HG03135 (cell line): ENCODE measurements around the gene COL8A2.
A peak's percentile ranks its signal among the peaks of the same experiment; 100 is the strongest.

Source experiments
- ATAC-seq: cut with Tn5 transposase; IDR thresholded peaks from one replicate; pipeline ENCODE4 v1.9.1; 2021; ENCODE audit warnings: mild to moderate bottlenecking, moderate library complexity; ENCODE audit not compliant: unreplicated experiment

The COL8A2 gene

DNA sequence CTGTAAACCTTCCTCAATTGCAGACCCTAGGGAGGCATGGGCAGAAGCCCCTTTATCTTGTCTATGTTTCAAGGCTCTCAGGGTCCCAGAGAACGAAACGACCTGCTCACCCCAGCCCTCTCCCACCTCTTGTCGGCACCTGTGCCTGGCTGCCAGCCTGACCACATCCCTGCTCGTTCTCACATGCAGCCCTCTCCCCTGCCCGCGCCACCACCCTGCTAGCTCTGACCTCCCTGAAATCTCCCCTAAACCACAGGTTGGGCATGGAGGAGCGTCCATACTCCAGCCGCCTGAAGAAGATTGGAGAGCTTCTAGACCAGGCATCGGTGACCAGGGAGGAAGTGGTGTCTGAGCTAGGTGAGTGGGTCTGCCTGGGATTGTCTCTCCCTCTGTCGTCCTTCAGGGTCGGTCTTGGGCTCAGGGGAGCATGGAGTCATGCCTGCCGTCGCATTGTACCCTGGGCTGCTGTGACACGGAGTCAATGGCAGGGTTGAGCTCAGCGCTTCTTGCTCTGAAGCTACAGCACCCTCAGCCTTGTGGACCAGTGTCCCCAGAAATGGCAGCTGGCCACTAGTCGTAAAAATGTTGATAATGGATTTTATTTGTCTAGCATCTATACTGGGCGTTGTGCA is 32.7 kb downstream of the COL8A2 start:
- no peak for ATAC-seq

DNA sequence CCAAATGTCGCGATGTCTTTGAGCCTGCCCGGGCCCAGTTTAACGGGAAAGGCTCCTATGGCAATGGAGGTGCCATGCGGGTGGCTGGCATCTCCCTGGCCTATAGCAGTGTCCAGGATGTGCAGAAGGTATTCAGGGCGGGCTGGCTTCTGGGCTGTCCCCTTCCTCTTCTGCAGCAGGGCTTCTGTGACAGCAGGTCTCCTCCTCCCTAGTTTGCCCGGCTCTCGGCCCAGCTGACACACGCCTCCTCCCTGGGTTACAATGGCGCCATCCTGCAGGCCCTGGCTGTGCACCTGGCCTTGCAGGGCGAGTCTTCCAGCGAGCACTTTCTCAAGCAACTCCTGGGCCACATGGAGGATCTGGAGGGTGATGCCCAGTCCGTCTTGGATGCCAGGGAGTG is 33.3 kb downstream of the COL8A2 start:
- no peak for ATAC-seq

DNA sequence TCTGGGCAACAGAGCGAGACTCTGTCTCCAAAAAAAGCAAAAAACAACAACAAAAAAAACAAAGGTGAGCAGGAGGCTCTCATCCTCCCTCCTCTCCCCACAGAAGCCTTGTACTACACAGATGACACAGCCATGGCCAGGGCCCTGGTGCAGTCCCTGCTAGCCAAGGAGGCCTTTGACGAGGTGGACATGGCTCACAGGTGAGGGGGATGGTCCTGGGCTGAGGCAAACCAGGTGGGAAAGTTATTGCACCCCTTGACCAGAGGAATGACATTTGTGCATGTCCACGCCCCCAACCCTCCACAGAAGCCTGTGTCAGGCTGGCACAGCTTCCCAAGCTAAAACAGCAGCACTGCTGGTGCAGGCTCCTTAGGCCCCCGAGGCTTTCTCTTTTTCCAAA is 33.9 kb downstream of the COL8A2 start:
- ATAC-seq = no peak

DNA sequence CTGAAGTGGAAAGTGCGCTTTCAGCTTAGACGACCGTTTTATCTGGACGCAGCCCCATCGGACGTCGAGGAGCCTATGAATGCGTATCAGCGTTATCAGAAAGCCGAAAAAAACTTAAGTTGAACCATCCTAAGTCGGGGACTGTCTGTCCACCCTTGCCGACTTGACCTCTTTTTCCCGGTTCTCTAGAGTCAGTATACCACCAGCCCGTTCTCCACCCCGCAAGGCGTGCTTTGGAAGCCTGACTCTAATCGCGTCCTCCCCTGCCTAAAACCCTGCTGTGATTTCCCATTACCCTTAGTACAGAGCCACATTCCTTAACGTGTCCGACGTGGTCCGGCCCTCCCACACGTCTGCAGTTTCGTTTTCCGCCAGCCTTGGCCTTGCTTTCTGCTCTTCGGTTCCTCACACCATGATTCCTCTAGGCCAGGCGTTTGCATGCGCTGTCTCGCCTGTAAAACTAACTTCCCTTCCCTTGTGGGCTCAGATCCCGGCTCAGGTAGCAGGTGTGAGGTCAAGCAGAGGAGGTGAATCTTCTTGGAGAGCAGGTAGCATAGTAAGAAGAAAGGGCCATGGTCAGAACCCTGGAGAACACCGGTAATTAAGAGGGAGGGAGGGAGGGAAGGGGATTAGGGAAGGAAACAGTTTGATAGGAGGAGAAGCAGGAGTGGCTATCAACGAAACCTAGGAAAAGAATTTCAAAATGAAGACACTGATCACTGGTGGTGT is 35.5 kb downstream of the COL8A2 start:
- ATAC-seq = peak; percentile 2

DNA sequence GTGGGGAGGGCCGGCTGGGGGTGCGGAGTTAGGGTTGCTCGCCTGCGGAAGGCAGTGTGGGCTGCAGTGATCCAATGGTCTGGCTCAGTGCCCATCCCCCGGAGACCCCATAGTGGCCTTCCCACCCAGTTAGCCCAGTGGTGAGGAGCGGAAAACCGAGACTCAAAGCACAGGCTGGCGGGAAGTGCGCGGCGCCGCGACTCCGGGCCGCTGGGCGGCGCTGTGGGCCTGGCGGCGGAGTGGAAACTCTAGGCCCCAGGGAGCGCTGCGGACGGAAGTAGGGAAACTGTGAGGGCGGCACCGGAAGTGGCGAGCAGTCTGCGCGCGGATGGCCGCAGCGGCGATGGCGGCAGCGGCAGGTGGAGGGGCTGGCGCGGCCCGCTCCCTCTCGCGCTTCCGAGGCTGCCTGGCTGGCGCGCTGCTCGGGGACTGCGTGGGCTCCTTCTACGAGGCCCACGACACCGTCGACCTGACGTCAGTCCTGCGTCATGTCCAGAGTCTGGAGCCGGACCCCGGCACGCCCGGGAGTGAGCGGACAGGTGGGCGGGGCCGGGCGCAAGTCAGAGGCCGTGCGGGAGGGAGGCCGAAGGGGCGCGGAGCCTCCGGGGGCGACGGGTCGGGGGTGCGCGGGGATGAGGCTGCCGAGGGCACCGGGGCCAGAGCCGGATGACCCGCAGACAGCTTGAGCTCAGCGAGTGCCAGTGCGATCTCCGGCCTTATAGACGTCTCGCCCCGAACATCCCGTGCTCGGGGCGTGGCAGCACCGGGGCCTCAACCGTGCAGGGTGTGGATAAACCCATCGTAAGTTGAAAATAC is 36.2 kb downstream of the COL8A2 start, which contains the start of gene ADPRS:
Gene ADPRS, plus strand, starts transcription at position 316 of the 816 bp plus-strand sequence. Its CDS starts 13 bp downstream, at position 329.
- peak; percentile 79 for ATAC-seq

DNA sequence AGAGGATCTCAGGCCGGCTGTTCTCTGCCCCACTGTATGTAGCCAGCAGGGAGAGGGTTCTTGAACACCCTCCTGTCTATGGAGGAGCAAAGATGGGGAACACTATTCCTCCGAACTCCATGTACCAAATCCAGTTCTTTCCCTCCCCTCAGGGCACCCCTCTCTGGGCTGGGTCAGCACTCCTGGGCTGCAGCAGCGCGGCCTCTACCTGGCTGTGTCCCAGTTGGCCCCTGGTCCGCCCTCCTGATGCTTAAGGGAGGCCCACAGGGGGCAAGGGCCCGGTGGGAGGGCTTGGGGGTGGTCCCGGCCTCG is 36.8 kb downstream of the COL8A2 start:
- no peak for ATAC-seq

DNA sequence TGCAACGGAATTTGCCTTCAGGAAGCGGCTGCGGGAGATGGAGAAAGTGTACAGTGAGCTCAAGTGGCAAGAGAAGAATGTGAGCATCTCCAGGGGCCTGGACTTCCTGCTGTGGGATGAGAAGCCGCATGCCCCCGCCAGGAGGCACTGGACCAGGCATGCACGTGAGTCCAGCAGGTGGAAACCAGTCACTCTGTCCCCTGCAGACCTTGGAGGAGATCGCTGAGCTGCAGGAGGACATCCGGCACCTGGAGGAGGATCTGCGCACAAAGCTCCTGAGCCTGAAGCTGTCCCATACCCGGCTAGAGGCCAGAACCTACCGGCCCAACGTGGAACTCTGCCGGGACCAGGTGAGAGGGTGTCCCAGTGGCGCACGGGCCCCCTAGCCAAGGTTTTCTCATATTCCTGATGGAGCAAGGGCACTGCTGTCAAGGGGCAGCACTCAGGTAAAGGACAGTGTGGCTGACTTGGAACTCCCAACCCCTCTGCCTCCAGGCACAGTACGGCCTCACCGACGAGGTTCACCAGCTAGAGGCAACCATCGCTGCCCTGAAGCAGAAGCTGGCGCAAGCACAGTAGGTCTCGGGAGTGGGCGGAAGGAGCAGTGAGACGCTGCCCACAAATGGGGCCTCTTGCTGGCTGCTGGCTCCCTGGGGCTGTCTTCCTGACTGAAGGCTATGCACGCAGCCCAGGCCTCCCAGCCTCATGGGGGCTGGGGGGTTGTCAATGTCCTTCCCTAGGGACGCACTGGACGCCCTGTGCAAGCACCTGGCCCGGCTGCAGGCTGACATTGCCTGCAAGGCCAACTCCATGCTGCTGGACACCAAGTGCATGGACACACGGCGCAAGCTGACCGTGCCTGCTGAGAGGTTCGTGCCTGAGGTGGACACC is 37.5 kb downstream of the COL8A2 start:
- ATAC-seq = no peak

DNA sequence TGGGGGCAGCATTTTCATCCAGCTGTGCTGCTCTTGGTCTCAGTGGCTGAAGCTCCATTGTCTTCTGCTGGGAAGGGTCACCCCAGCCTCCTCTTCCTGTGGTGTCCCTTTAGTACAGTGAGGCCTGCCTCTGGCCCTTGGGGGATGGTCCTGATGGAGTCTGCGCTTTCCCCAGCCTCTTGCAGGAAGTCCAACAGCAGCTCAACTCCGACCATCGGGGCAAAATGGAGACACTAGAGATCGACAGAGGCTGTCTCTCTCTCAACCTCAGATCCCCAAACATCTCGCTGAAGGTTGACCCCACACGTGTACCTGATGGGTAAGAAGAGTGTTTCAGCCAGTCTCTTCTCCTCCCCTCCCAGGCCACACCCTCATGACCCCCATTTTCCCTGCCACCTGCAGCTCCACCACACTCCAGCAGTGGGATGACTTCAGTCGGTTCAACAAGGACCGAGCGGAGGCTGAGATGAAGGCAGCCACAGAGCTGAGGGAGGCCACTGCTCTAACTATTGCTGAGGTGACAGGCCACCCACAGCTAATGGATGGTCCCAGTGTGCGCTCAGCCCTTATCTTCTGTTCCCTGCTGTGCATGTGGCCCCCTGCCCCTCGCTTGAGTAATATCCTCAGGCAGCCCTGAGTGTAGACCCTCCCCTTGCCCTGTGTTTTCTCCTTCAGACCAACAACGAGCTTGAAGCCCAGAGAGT is 38.3 kb downstream of the COL8A2 start:
- ATAC-seq = no peak

DNA sequence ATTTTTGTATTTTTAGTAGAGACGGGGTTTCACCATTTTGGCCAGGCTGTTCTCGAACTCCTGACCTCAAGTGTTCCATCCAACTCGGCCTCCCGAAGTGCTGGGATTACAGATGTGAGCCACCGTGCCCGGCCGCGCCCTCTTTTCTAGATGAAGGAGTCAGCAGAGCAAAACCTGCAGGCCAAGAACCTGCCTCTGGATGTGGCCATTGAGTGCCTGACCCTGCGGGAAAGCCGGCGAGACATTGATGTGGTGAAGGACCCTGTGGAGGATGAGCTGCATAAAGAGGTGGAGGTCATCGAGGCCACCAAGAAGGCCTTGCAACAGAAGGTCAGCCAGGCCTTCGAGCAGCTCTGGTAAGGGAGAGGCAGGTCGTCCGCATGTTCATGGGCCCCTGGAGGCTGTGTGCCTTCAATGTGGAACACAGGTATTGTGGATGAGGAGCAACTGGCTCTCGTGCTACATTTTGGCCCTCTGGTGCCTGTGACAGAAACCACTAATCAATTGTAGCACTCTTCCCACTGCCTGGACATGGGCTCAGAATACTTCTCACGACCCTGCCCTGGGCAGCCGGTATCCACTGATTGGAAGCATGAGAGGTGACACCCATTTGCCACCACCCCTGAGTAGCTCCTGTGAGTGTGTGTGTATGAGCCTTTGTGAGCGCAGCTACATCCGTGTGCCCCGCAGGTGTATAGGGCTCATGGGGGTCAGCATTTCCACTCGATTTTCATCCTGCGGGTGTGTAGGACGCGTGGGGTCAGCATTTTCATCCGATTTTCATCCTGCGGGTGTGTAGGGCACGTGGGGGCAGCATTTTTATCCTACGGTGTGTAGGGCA is 39.1 kb downstream of the COL8A2 start:
- ATAC-seq = no peak

DNA sequence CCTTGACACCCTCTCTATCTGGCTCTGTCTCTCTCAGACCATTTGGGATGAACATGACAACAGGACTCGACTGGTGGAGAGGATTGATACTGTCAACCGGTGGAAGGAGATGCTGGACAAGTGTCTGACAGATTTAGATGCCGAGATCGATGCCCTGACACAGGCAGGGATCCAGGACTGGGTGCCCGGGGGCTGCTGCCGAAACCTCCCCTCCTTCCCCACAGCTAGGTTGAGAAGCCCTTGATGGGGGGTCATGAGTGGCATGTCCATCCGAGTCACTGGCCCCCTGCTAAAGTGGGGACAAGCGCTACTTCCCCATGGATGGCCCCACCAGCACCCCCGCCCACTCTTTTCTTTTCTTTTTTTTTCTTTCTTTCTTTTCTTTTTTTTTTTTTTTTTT is 39.9 kb downstream of the COL8A2 start:
- ATAC-seq = no peak

DNA sequence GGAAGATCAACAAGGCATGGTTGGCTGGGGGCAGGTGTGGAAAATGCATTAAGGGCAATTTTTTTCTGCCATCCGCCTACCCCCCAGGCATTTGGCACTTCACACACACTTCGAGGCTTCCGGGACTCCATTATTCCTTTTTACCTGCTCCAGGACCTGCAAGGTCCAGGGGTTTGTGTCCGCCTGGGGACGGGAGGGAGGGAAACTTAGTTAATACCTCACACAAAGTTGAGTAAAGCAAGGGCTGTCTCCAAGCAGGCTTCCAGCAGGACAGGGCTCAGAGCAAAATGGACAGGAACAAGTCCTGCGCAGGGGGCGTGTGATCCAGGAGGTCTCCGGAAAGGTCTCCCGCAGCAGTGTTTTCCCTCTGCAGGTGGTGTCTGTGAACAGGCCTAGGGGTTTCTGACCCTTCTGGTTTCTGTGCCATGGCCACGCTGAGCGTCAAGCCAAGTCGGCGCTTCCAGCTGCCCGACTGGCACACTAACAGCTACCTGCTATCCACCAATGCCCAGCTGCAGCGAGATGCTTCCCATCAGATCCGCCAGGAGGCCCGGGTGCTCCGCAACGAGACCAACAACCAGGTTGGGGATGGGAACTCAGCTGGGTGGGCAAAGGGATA is 40.4 kb downstream of the COL8A2 start:
- no peak for ATAC-seq

DNA sequence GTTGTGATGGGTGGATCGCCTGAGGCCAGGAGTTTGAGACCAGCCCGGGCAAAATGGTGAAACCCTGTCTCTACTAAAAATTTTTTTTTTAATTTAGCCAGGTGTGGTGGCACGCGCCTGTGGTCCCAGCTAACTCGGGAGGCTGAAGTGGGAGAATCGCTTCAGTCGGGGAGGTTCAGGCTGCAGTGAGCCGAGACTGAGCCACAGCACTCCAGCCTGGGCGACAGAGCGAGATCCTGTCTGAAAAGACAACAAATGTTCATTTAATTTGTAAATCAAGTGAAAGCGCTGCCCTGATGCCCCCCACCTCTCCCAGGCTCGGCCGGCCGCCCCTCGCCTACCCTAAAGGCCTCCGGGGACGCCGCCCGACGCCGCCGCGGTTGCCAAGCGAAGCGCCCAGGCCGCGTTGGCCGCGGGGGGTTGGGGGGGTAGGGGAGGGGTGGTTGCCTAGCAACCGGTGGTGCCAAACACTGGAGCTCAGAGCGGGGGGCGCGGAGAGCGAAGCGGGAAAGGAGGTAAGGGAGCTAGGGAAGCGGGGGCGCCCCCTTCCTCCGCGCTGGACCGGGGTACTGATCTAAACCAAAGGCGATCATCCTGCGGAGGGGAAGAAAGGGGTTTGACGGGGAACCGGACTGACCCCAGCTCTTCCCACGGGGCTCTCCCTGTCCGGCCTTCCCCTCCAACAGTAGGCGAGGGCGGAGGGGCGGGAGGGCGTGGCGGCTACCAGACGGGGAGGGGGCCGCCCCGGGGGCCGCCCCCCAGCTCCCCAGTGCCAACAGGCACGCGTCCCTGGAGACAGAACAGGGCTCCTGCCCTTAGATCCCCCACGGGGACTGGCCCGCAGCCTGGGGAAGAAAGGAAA is 41.2 kb downstream of the COL8A2 start, which contains the start of gene TEKT2:
Gene TEKT2, plus strand, starts transcription at position 460 of the 862 bp plus-strand sequence. CDS start 828 bp downstream, outside the sequence.
- ATAC-seq = no peak

DNA sequence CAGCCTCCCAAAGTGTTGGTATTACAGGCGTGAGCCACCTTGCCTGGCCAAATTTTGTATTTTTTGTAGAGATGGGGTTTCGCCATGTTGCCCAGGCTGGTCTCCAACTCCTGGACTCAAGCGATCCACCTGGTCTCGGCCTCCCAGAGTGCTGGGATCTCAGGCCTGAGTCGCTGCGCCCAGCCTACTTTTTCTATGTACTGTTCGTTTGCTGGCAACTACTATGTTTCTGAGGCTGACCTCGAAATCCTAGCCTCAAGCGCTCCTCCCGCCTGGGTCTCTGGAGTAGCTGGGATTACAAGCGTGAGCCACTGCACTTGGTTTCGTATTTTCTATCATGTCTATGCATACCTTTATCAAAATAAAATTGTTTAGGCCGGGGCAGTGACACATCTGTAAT is 41.8 kb downstream of the COL8A2 start:
- ATAC-seq = no peak

DNA sequence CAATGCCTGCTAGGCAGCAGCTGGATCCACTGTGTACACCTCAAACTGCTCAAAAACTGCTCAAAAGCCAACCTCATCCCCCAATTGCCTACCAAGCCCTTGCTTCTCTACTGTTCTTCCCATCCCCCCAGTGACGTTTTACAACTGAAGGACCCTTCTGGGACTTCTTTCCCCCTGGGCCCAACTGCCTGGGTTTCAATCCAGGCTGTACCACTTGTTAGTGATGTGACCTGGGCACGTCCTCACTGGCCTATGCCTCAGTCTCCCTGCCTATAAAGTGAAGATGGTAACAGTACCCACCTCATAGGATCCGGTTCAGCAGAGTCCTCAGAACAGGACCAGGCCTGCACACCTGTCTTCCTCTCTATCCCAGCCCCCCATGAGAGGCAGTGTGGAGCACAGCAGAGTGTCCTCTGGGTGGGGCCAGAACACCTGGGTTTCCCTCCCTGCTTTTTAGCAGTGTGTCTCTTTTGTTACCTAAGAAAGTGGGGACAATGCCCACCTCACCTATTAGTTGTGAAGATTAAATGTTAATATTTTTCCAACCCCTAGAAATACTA is 43.0 kb downstream of the COL8A2 start:
- ATAC-seq = no peak

DNA sequence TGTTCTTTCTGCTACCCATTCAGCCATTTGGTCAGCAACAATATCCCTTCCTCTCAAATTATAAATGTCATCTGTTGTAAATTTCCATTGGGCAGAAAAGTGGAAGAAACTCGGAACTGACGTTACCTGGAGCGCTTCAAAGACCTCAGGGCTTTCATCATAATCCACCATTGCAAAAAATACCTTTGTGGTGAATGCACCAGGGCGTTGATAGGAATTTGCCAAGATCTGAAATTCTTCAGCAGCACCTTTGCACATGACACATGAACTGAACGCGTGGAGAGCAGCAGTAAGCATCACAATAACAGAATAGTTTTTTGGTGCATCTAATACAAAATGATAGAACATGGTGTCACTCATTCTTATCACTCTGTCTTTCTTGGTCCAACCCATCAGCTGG is 44.2 kb downstream of the COL8A2 start:
- ATAC-seq = no peak

DNA sequence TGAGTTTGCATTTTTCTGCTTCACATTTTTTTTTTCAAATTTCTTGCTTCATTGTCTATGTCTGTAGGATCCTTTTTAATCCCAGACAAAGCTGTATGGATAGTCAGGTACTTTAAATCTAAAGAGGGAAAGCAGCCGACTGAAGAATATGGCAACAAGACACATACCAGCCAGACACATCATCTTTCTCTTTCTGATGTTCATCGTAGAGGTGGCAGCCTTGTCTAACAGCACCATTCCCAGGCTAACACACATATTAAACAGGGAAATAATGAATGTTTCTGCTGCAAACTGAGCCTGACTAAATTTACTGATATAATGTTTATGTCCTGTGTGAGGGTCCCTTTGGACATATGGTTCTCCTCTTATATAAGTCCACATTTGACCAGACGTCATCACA is 44.8 kb downstream of the COL8A2 start:
- ATAC-seq = no peak

DNA sequence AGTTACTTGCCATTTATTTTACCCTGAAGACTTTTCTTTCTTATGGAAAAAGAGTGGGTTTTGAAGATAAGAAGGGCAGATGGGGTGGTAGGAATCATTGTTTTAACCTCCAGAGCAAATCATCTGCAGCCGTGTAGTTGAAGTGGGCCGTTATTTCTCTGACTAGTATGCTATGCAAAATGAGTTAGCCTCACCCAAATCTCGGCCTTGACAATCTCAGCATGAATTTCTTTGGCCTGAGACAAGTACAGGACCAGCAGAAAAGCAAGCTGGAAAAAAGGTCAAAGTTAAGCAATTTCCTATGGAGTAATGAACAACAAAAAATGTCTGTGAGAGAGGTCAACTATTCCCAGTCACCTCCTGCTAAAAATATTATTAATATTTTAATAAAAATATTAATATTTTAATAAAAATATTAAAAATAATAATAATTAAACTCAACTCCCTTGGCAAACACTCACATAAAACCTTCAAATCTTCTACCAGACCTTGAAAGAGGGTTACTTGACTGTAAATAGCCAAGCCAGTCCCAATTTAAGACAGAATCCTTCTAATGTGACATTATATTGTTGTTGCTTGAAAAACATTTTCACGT is 47.9 kb downstream of the COL8A2 start:
- ATAC-seq = no peak
